ENCODE data around the gene BANP. TPM values are rescaled to one million over a fixed set of nuclear protein-coding genes. Genes with fewer than 3 reads are reported as not detected.
"Not testable (repeated sequence)": the region's sequence is repeated elsewhere in the genome, so short reads cannot be mapped to it uniquely, and the experiment has no call there.

BANP gene, protein sequence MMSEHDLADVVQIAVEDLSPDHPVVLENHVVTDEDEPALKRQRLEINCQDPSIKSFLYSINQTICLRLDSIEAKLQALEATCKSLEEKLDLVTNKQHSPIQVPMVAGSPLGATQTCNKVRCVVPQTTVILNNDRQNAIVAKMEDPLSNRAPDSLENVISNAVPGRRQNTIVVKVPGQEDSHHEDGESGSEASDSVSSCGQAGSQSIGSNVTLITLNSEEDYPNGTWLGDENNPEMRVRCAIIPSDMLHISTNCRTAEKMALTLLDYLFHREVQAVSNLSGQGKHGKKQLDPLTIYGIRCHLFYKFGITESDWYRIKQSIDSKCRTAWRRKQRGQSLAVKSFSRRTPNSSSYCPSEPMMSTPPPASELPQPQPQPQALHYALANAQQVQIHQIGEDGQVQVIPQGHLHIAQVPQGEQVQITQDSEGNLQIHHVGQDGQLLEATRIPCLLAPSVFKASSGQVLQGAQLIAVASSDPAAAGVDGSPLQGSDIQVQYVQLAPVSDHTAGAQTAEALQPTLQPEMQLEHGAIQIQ
- total RNA-seq (2012; rRNA removed) = 17.7 and 22.3 TPM in 2 replicates

DNA sequence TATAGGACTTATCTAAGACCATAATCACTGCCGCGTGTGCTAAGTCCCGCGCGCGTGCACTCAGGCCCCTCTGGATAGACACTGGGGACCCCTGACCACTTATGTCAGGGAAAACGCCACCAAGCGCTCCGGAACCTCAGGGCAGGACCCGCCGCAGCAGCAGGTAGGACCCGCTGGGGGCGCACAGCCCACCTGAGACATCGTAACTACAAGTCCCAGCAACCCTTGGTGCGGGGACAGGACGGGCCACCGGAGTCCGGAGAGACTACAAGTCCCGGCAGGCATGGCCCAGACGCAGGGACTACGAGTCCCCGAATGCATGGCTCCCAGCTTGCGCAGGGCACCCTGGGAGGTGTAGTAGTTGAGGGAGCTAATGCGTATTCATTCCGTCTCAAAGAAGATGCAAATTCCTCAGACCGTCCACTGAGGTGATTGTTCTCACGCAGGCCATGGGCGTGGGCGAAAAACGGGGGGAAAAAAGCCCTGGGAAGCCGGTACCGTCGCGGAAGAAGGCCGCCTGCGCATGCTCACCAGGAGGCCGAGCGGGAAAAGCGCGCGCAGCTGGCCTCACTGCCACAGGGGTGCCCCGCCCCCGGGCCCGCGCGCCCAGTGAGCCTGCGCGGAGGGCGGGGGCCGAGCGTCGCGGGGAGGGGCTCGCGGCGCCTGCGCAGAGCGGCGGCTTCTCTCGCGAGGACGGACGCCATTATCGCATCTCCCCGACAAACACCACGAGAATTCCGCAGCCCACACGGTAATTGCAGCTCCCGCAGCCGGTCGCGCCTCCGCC is at the start of gene BANP:
Gene BANP (plus strand): TSS at position 670 of the 787 bp plus-strand sequence. CDS start 23,682 bp downstream, outside the sequence.
- peaks cover 37% of the 10 kb centered on the region for H3K4me1 ChIP-seq (ENCODE audit: control insufficient read depth, insufficient read depth, low read length)
- no peaks in the 10 kb centered on the region for H3K9me3 ChIP-seq (replicated peaks; ENCODE audit: low read length)
- H3K4me3 ChIP-seq (ENCODE audit: low read length) = peak within 1 kb of the TSS; percentile 100
- H3K9ac ChIP-seq (ENCODE audit: low read depth, low read length) = peak within 1 kb of the TSS; percentile 100
- peak within 1 kb of the TSS; percentile 97 for H3K4me2 ChIP-seq (ENCODE audit: low read length)
- H3K36me3 ChIP-seq (ENCODE audit: insufficient read depth, low read length) = peaks cover 15% of the 10 kb centered on the region
- H3K27me3 ChIP-seq (ENCODE audit: control insufficient read depth, insufficient read depth, low read length) = no peaks in the 10 kb centered on the region

- not testable (repeated sequence) for H3K9me3 ChIP-seq (replicated peaks; ENCODE audit: low read length); H3K4me3 ChIP-seq (ENCODE audit: low read length); H3K4me2 ChIP-seq (ENCODE audit: low read length); H3K36me3 ChIP-seq (ENCODE audit: insufficient read depth, low read length); H3K4me1 ChIP-seq (ENCODE audit: control insufficient read depth, insufficient read depth, low read length); H3K9ac ChIP-seq (ENCODE audit: low read depth, low read length)
- peaks cover 15% of the 10 kb centered on the region for H3K27me3 ChIP-seq (ENCODE audit: control insufficient read depth, insufficient read depth, low read length)
Observed at GRCh38 chr16:87904963-87905362, 46.3 kb upstream of the BANP start.

DNA sequence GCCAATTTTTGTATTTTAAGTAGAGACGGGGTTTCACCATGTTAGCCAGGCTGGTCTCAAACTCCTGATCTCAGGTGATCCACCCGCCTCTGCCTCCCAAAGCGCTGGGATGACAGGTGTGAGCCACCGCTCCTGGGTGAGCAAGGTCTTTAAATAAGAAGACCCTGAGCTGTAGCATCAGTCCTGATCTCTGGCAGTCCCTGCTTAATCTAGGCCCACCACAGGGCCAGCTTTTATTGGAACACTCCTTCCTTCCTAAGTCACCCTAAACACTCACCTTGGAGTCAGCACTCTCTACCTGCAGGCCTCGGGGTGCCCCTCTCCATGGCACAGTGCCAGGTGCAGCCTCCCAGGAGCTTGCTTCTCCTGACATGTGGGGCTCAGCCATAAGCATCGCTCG is 45.7 kb upstream of the BANP start:
- H3K9ac ChIP-seq (ENCODE audit: low read depth, low read length); H3K36me3 ChIP-seq (ENCODE audit: insufficient read depth, low read length); H3K4me1 ChIP-seq (ENCODE audit: control insufficient read depth, insufficient read depth, low read length); H3K4me2 ChIP-seq (ENCODE audit: low read length); H3K4me3 ChIP-seq (ENCODE audit: low read length); H3K9me3 ChIP-seq (replicated peaks; ENCODE audit: low read length): not testable (repeated sequence)
- peaks cover 12% of the 10 kb centered on the region for H3K27me3 ChIP-seq (ENCODE audit: control insufficient read depth, insufficient read depth, low read length)

GRCh38 chr16:87908101-87908500 is 43.1 kb upstream of the BANP start:
- H3K4me2 ChIP-seq (ENCODE audit: low read length); H3K9ac ChIP-seq (ENCODE audit: low read depth, low read length); H3K4me1 ChIP-seq (ENCODE audit: control insufficient read depth, insufficient read depth, low read length); H3K9me3 ChIP-seq (replicated peaks; ENCODE audit: low read length); H3K4me3 ChIP-seq (ENCODE audit: low read length); H3K36me3 ChIP-seq (ENCODE audit: insufficient read depth, low read length): not testable (repeated sequence)
- peaks cover 20% of the 10 kb centered on the region for H3K27me3 ChIP-seq (ENCODE audit: control insufficient read depth, insufficient read depth, low read length)

DNA sequence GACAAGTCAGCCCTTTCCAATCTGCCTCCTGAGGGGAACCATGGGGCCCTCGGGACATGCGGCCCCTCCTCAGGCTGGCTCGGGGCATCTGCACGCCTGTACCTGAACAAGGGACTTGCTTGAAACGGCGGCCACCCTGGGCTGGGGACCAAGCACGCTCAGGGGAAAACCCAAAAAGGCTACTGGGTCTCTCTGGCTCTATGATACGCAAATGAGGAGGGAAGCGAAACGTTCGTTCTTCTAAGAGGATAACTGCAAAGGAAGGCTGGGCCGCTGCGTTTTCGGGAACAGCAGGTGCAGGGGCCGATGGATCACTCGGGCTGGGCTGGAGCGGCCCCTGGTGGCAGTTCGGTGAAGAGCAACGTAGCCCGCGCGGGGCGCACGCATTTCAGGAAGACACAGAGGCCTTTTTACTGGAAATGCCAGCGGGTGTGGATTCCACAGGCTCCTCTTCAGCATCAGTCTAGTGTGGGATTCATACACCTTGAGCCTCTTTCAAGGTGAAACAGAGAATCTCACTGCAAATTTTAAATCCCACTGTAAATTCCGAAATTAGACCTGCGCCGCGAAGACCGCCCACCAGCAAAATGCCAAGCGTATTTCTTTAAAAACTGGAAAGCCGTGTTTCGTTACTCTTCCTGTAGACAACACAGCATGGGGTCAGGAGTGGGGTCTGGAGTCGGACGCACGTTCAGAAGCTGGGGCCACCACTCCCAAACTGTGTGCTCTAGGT is 41.9 kb upstream of the BANP start:
- H3K4me3 ChIP-seq (ENCODE audit: low read length); H3K36me3 ChIP-seq (ENCODE audit: insufficient read depth, low read length); H3K9me3 ChIP-seq (replicated peaks; ENCODE audit: low read length); H3K9ac ChIP-seq (ENCODE audit: low read depth, low read length); H3K4me2 ChIP-seq (ENCODE audit: low read length); H3K4me1 ChIP-seq (ENCODE audit: control insufficient read depth, insufficient read depth, low read length): not testable (repeated sequence)
- peaks cover 28% of the 10 kb centered on the region for H3K27me3 ChIP-seq (ENCODE audit: control insufficient read depth, insufficient read depth, low read length)

- H3K9me3 ChIP-seq (replicated peaks; ENCODE audit: low read length); H3K4me1 ChIP-seq (ENCODE audit: control insufficient read depth, insufficient read depth, low read length); H3K36me3 ChIP-seq (ENCODE audit: insufficient read depth, low read length); H3K4me3 ChIP-seq (ENCODE audit: low read length): not testable (repeated sequence)
- peaks cover 25% of the 10 kb centered on the region for H3K27me3 ChIP-seq (ENCODE audit: control insufficient read depth, insufficient read depth, low read length)
- peak overlapping the region; percentile 47 for H3K9ac ChIP-seq (ENCODE audit: low read depth, low read length)
- peak overlapping the region; percentile 48 for H3K4me2 ChIP-seq (ENCODE audit: low read length)
Observed at GRCh38 chr16:87911106-87911763, 40.0 kb upstream of the BANP start.

- not testable (repeated sequence) for H3K36me3 ChIP-seq (ENCODE audit: insufficient read depth, low read length); H3K4me1 ChIP-seq (ENCODE audit: control insufficient read depth, insufficient read depth, low read length); H3K4me3 ChIP-seq (ENCODE audit: low read length); H3K9ac ChIP-seq (ENCODE audit: low read depth, low read length); H3K9me3 ChIP-seq (replicated peaks; ENCODE audit: low read length); H3K4me2 ChIP-seq (ENCODE audit: low read length)
- H3K27me3 ChIP-seq (ENCODE audit: control insufficient read depth, insufficient read depth, low read length) = peaks cover 25% of the 10 kb centered on the region
Observed at GRCh38 chr16:87912691-87913090, 38.5 kb upstream of the BANP start.

- not testable (repeated sequence) for H3K4me3 ChIP-seq (ENCODE audit: low read length); H3K9ac ChIP-seq (ENCODE audit: low read depth, low read length); H3K9me3 ChIP-seq (replicated peaks; ENCODE audit: low read length); H3K4me2 ChIP-seq (ENCODE audit: low read length); H3K36me3 ChIP-seq (ENCODE audit: insufficient read depth, low read length)
- peaks cover 19% of the 10 kb centered on the region for H3K4me1 ChIP-seq (ENCODE audit: control insufficient read depth, insufficient read depth, low read length)
- peaks cover 20% of the 10 kb centered on the region for H3K27me3 ChIP-seq (ENCODE audit: control insufficient read depth, insufficient read depth, low read length)
Observed at GRCh38 chr16:87914021-87914725, 37.1 kb upstream of the BANP start.

DNA sequence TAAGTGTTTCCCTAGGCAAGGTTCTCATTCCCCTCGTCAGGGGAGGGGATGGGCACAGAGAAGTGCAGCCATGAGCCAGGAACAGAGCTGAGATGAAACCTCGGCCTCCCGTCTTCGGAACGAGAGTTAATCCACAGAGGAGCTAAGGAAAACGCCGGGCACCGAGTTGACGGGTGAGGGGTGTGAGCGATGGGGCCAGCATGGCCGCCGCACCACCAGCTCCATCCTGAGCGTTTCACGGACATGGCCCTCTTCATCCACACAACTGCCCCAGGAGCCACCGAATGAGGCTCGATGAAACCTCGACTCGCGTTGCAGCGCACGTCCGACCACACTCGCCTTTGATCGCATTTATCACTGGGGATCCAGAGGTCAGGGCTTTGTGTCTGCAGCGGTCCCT is 36.4 kb upstream of the BANP start:
- Histone ChIP-seq H3K4me1 (ENCODE audit: control insufficient read depth, insufficient read depth, low read length) (peaks cover 19% of the 10 kb centered on the region), H3K9me3 (replicated peaks; ENCODE audit: low read length) (no peaks in the 10 kb centered on the region), H3K27me3 (ENCODE audit: control insufficient read depth, insufficient read depth, low read length) (peaks cover 20% of the 10 kb centered on the region), H3K9ac (ENCODE audit: low read depth, low read length) (no peak overlapping the region), H3K4me3 (ENCODE audit: low read length) (no peak overlapping the region), H3K4me2 (ENCODE audit: low read length) (no peak overlapping the region), H3K36me3 (ENCODE audit: insufficient read depth, low read length) (no peaks in the 10 kb centered on the region)

DNA sequence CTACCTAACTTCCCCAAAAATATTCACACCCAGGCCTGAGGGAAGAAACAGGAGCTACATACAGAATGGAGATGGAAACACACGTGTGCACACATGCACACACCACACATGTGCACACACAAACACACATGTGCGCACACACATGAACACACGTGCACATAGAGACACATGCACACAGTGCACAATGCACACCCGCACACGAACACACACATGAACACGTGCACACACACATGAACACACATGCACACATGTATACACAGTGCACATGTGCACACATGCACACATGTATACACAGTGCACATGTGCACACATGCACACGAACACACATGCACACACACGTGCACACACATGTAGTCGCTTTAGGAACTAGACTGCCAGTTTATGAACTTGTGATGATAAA is 33.7 kb upstream of the BANP start:
- no peak overlapping the region for H3K9ac ChIP-seq (ENCODE audit: low read depth, low read length)
- no peaks in the 10 kb centered on the region for H3K36me3 ChIP-seq (ENCODE audit: insufficient read depth, low read length)
- peaks cover 12% of the 10 kb centered on the region for H3K4me1 ChIP-seq (ENCODE audit: control insufficient read depth, insufficient read depth, low read length)
- peaks cover 16% of the 10 kb centered on the region for H3K27me3 ChIP-seq (ENCODE audit: control insufficient read depth, insufficient read depth, low read length)
- no peak overlapping the region for H3K4me2 ChIP-seq (ENCODE audit: low read length)
- no peak overlapping the region for H3K4me3 ChIP-seq (ENCODE audit: low read length)
- H3K9me3 ChIP-seq (replicated peaks; ENCODE audit: low read length) = no peaks in the 10 kb centered on the region
